GM19395 (cell line): ENCODE data around the gene ISG15.
A peak's percentile ranks its signal among the peaks of the same experiment; 100 is the strongest.
"Not testable (repeated sequence)": the region's sequence is repeated elsewhere in the genome, so short reads cannot be mapped to it uniquely, and the experiment has no call there.

Source experiments
- ATAC-seq: cut with Tn5 transposase; IDR thresholded peaks from one replicate; pipeline ENCODE4 v1.9.1; 2021; ENCODE audit warnings: mild to moderate bottlenecking, moderate library complexity; ENCODE audit not compliant: unreplicated experiment

The ISG15 gene

DNA sequence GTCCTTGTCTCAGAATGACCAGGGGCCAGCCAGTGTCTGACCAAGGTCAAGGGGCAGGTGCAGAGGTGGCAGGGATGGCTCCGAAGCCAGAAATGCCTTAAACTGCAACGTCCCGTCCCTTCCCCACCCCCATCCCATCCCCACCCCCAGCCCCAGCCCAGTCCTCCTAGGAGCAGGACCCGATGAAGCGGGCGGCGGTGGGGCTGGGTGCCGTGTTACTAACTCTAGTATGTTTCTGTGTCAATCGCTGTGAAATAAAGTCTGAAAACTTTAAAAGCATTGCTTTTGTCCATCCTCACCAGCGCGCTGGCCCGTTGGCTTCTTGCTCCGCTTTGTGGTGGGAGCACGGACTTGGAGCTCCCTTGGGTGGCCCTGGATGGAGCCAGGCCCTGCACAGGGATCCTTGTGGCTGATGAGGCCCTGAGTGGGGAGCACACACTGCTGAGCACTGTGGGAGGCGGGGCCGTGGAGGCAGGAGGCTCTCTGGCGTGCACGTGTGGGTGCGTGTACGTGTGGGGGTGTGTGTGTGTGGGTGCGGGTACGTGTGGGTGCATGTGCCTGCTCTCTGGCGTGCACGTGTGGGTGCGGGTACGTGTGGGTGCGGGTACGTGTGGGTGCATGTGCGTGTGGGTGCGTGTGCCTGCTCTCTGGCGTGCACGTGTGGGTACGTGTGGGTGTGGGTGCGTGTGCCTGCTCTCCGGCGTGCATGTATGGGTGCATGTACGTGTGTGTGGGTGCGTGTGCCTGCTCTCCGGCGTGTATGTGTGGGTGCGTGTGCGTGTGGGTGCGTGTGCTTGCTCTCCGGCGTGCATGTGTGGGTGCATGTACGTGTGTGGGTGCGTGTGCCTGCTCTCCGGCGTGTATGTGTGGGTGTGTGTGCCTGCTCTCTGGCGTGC lies 42.8 kb downstream of the ISG15 start:
- no peak for ATAC-seq

DNA sequence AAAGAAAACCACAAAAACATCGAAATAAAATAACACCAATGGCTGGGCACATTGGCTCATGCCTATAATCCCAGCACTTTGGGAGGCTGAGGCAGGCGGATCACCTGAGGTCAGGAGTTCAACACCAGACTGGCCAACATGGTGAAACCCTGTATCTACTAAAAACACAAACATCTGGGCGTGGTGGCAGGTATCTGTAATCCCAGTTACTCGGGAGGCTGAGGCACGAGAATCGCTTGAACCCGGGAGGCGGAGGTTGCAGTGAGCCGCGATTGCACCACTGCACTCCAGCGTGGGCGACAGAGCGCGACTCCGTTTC lies 44.4 kb downstream of the ISG15 start:
- ATAC-seq: not testable (repeated sequence)

DNA sequence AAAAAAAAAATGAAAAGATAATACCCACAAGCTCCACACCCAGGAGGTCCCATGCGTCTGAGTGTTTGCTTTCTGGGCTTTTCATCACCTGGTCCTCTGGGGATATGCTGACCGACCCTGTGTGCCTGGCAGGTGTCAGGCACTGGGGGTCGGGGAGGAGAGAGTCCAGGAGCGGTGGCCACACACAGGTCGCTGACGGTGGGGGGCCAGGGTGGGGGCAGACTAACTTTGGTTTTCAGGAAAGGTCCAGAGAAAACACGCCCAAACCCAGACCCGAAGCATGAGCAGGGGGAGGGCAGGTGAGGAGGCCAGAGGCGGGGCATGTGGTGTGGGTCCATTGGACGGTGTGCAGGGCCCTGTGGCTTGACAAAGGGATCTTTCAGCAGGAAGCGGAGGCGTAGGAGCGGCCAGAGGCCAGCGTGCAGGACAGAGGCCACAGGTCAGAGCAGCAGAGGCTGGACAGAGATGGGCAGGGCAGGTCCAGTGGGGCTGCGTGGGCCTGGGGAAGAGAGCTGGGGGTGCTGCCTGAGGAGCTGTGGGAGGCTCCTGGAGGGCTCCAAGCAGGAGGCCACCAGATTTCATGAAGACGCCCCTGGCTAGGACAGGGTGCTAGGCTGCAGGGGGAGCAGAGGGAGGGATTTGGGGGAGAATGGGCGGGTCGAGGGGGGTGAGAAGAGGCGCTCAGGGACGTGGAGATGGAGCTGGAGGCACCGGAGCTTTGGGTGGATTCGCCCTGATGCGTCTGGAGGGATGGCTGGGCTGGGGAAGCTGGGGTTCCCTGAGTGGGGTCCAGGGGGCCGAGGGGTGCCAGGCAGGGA lies 45.0 kb downstream of the ISG15 start:
- no peak for ATAC-seq

DNA sequence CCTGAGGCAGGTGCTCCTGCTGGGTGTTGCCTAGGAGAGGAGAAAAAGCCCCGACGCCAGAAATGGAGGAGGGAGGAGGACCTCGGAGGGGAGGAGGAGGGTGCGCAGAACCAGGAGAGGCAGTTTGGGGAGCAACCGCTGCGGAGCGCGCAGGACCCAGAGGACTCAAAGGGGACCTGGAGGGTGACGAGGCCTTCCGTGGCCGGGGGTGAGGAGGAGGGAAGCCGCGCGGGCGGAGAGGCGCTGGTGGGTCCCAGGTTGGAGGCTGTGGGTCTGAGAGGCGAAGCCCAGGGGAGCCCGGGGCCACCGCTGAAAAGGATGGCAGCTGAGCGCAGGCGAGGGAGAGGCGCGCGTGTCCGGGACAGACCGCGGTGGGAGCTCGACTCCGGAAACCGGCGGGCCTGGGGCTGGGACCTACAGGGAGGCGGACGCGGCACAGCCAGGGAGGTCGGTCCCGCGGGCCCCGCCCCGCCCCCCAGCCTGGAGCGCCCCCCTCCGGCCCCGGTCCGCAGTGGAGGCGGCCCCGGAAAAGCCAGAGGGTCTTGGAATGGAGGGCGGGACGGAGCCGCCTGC lies 45.7 kb downstream of the ISG15 start:
- ATAC-seq: peak; percentile 29

DNA sequence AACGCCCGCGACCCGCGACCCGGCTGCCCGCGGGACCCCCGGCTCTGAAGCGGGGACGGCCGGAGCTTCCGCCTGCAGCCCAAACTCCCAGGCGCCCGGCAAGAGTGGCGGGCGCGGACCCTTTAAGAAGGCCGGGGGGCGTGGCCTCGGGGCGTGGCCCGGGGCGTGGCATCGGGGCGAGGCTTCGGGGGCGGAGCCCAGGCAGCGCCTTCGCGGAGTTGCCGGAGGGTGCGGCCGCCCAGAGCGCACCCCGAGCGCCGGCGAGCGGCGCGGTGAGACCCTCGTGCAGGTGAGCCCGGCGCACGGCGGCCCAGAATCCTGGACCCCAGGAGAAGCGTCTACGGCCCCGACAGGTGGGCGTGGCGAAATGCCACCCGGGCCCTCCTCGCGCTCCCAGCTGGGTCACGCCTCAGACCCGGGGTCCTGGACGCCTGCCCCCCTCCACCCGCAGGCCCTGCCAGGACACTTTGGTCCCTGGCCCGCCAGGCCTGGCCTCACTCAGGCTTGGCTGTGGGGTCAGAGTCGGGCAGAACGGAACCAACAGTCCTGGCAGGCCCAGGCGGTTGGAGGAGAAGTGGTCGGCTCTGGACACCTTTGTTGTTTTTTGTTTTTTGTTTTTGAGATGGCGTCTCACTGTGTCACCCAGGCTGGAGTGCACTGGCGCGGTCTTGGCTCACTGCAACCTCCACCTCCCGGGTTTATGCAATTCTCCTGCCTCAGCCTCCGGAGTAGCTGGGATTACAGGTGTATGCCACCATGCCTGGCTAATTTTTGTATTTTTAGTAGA lies 46.4 kb downstream of the ISG15 start:
- ATAC-seq: peak; percentile 66

DNA sequence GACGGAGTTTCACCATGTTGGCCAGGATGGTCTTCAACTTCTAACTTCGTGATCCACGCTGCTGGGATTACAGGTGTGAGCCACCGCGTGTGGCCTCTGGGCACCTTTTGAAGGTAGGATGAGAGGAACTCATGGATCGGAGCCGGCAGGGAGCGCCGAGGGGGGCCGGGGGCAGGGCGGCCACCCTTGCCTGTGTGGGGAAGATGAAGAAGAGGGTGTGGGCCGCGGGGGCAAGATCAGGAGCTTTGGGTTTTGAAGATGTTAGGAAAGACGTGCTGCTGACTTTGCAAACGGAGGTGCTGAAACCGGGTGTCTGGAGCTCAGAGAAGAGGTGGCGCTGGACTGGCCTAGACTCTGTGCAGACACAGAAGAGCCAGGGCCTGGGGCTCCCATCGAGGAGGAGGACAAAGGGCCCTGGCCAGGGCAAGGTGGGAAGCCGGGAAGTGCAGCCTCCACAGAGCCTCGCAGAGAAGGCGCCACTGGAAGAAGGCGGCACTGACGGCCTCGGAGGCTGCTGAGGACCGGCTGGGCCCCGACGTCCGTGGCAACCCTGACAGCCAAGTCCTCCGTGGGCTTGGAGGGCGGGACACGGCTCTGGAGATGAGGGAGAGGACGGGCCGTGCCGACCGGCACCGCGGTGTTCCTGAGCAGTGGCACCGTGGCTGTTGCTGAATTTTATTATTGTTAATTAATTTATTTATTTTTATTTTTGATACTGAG lies 47.1 kb downstream of the ISG15 start:
- ATAC-seq: no peak

DNA sequence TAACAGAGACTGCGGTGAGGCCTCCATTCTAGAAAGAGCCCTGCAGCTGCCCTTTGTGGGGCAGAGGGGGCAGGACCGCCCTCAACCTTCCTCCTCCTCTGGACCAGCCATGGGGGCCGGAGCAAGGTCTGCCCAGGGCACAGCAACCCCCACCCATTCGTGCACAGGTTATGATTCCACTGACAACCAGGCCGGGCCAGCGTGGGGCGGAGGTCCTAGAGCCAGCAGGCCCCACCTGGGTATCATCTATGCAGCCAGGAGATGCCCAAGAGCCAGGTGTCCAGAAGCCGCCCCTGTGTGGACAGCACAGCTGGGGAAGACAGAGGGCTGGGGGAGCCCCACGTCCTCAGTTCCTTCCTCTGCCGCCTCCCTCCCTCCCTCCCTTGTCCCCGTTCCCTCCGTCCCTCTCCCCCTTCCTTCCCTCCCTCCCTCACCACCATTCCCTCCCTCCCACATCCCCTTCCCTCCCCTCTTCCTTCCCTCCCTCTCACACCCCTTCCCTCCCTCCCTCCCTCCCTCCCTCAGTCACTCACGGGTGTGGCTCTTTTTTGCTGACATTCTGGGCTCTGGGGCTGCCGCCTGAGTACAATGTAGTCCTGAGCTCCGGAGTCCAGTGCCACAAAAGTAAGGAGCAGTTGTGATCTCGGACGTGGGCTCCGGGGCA lies 48.5 kb downstream of the ISG15 start:
- no peak for ATAC-seq

DNA sequence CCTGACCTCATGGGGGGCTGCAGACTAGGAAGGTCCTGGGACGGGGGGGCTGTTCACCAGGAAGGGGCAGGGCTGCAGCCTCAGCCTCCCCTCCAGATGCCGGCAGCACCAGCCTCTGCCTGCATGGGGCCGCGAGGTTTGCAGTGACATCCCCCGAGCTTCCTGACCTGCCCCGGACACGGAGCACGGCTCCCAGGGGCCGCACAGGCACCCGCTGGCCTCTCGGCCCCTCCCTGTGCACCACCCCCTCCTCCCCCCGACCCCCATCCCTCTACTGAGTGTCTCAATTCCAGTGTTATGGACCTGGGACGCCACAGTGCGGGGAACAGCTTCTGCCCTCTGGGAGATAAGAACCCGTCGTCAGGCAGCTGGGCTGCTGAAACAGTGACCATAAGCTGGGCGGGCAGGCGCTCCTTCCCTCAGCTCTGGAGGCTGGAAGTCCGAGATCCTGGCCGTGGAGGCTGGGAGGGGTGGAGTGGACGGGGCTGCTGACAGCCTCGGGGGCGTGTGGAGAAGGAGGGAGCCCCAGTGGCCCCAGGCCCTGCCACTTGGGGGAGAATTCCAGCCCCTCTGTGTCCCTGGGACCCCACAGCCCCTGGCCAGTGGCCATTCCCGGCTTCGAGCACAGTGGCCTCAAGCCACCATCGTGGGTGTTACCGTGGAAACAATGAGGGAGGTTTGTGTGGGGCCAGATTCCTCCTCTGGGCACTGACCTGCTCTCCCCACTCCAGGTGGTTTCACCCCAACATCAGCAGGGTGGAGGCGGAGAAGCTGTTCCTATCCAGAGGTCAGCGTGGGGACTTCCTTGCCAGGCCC lies 49.3 kb downstream of the ISG15 start:
- ATAC-seq: no peak

DNA sequence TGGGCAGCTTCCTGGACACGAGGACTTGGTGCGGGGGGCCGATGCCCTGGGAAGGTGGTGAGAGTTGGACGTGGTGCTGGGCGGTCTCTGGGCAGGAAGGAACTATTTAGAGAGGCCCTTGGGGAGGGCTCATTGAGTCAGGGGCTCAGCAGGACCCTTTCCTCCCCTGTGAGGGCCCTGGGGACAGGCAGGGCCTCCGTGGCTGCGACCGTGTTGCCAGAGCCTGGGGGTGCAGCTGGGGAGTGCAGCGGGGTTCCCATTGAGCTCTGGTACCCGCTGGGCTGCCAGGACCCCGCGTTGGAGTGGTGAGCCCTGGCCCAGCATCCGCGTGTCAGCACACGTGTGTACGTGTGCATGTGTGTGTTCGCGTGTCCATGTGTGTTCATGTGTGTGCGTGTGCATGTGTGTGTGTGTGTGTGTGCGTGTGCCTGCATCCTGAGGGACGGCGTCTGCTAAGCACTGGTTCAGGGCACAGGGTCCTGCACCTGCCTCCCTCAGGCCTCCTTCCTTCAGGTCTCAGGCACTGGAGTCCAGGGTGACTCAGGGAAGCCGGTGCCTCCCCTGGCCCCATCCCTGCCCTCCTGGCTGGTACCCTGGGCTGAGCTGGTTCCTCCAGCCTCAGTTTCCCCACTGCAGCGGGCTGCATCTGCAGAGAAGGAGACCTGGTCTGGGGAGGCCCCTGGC lies 50.1 kb downstream of the ISG15 start:
- ATAC-seq: no peak
